DND-41 (cell line): Measurements from ENCODE around the gene PPP2R5B.

ENCODE experiments used
- ATAC-seq: fragments of 200-7000 bp; cut with Tn5 transposase; 3 replicates; pipeline ENCODE4 v1.9.1; 2021; ENCODE audit warnings: low read depth; ENCODE audit not compliant: insufficient read depth
- DNase-seq: peaks from one replicate; pipeline ENCODE4 v3.0.0-alpha.2; 2020
- H2AFZ ChIP-seq: 2 replicates; pipeline ENCODE4 v1.6.0; 2012; ENCODE audit warnings: low read depth, low read length
- H3K27ac ChIP-seq: 2 replicates; pipeline ENCODE4 v1.5.1; 2012; ENCODE audit warnings: low read length, inconsistent platforms
- H3K27me3 ChIP-seq: fragments of 200-600 bp; sonication (generic); 2 replicates; pipeline ENCODE4 v1.6.0; 2012; ENCODE audit warnings: low read length, mild to moderate bottlenecking, inconsistent platforms; ENCODE audit not compliant: insufficient read depth, poor library complexity
- H3K36me3 ChIP-seq: 2 replicates; pipeline ENCODE4 v1.5.1; 2012; ENCODE audit warnings: low read length, inconsistent platforms; ENCODE audit not compliant: insufficient read depth
- H3K4me1 ChIP-seq: 2 replicates; pipeline ENCODE4 v1.5.1; 2012; ENCODE audit warnings: mild to moderate bottlenecking, low read length; ENCODE audit not compliant: insufficient read depth
- H3K4me2 ChIP-seq: 2 replicates; pipeline ENCODE4 v1.6.0; 2012; ENCODE audit warnings: mild to moderate bottlenecking, moderate library complexity, low read length, inconsistent platforms; ENCODE audit not compliant: insufficient read depth
- H3K4me3 ChIP-seq, 2 experiments: fragments of 200-600 bp in 1 of 2; shearing (Covaris generic) in 1 of 2; 2 replicates each; pipeline ENCODE4 v1.5.1; 2012 to 2016; ENCODE audit warnings: inconsistent platforms in 2 of 2, low read length in 2 of 2, mild to moderate bottlenecking in 2 of 2, low read depth in 1 of 2, moderate library complexity in 1 of 2
- H3K79me2 ChIP-seq: 2 replicates; pipeline ENCODE4 v1.6.0; 2012; ENCODE audit warnings: low read length, inconsistent platforms; ENCODE audit not compliant: insufficient read depth
- H3K9ac ChIP-seq: 2 replicates; pipeline ENCODE4 v1.6.0; 2012; ENCODE audit warnings: low read depth, mild to moderate bottlenecking, inconsistent platforms, low read length, moderate library complexity
- H3K9me3 ChIP-seq: 2 replicates; pipeline ENCODE4 v1.5.1; 2012; ENCODE audit warnings: low read length, moderate library complexity, mild to moderate bottlenecking, inconsistent platforms; ENCODE audit not compliant: insufficient read depth, severe bottlenecking
- H4K20me1 ChIP-seq: 2 replicates; pipeline ENCODE4 v1.6.0; 2012; ENCODE audit warnings: low read length; ENCODE audit not compliant: insufficient read depth
- CTCF ChIP-seq: IDR thresholded peaks from 2 replicates; pipeline ENCODE4 v1.5.1; 2012; ENCODE audit warnings: borderline replicate concordance, low read length, moderate library complexity, mild to moderate bottlenecking; ENCODE audit not compliant: poor library complexity, severe bottlenecking; ENCODE audit errors: extremely low read depth
- EZH2 ChIP-seq: IDR thresholded peaks from 3 replicates; pipeline ENCODE4 v1.6.1; 2012; ENCODE audit warnings: borderline replicate concordance, low read depth, mild to moderate bottlenecking, moderate library complexity, low read length, inconsistent platforms; ENCODE audit not compliant: severe bottlenecking

PPP2R5B gene

GRCh38 chr11:64878494-64879243, 45.8 kb upstream of the PPP2R5B start, which contains the start of gene EHD1:
EHD1 (minus strand) TSS chr11:64878621; CDS start chr11:64878464, 157 bp downstream.
- peak; percentile 84 for ATAC-seq
- no peaks in the 10 kb centered on the region for H3K9me3 ChIP-seq
- H3K36me3 ChIP-seq: peaks cover 8% of the 10 kb centered on the region
- peaks cover 36% of the 10 kb centered on the region for H3K79me2 ChIP-seq
- peak within 1 kb of the TSS; percentile 85 for H3K27ac ChIP-seq
- peak; percentile 99 for DNase-seq
- no peaks in the 10 kb centered on the region for H3K27me3 ChIP-seq
- peak within 1 kb of the TSS; percentile 93 for H3K4me2 ChIP-seq
- peaks cover 26% of the 10 kb centered on the region for H4K20me1 ChIP-seq
- peak; percentile 78 for TF ChIP-seq CTCF
- TF ChIP-seq EZH2: no peak
- peaks cover 61% of the 10 kb centered on the region for H3K4me1 ChIP-seq
- H3K4me3 ChIP-seq: peak within 1 kb of the TSS; percentile 63 to 100
- H2AFZ ChIP-seq: peak within 1 kb of the TSS; percentile 94
- H3K9ac ChIP-seq: peak within 1 kb of the TSS; percentile 83

GRCh38 chr11:64879244-64879900, 45.1 kb upstream of the PPP2R5B start:
- TF ChIP-seq EZH2 (no peak), CTCF (no peak)
- no peaks in the 10 kb centered on the region for H3K27me3 ChIP-seq
- peak overlapping the region; percentile 63 to 100; a peak in 3 of 4 replicates for H3K4me3 ChIP-seq
- H2AFZ ChIP-seq: peak overlapping the region; percentile 88
- peak overlapping the region; percentile 90 for H3K4me2 ChIP-seq
- H3K36me3 ChIP-seq: peaks cover 5% of the 10 kb centered on the region
- peak overlapping the region; percentile 85 for H3K27ac ChIP-seq
- peak overlapping the region; percentile 83 for H3K9ac ChIP-seq
- H4K20me1 ChIP-seq: peaks cover 26% of the 10 kb centered on the region
- peaks cover 68% of the 10 kb centered on the region for H3K4me1 ChIP-seq
- no peak for DNase-seq
- peaks cover 36% of the 10 kb centered on the region for H3K79me2 ChIP-seq
- ATAC-seq: no peak
- no peaks in the 10 kb centered on the region for H3K9me3 ChIP-seq

- peak overlapping the region; percentile 66 for H2AFZ ChIP-seq
- H3K4me1 ChIP-seq: peaks cover 67% of the 10 kb centered on the region
- H3K4me3 ChIP-seq: no peak overlapping the region
- DNase-seq: peak; percentile 50
- H3K27me3 ChIP-seq: no peaks in the 10 kb centered on the region
- no peak for TF ChIP-seq CTCF
- H3K4me2 ChIP-seq: peak overlapping the region; percentile 44
- peak overlapping the region; percentile 48 for H3K9ac ChIP-seq
- peaks cover 33% of the 10 kb centered on the region for H3K79me2 ChIP-seq
- no peak for ATAC-seq
- H4K20me1 ChIP-seq: peaks cover 26% of the 10 kb centered on the region
- peak overlapping the region; percentile 88 for H3K27ac ChIP-seq
- H3K36me3 ChIP-seq: no peaks in the 10 kb centered on the region; the same call in 1 of the 2 replicates
- no peaks in the 10 kb centered on the region for H3K9me3 ChIP-seq
These were observed 44.1 kb upstream of the PPP2R5B start for GRCh38 chr11:64880240-64881001.
